ENCODE measurements around the gene TOGARAM1. TPM values are rescaled to one million over a fixed set of nuclear protein-coding genes. Genes with fewer than 3 reads are reported as not detected.

Gene TOGARAM1
- total RNA-seq, 4 donors from 2014 or later: 12.0 to 21.2 (median 20.0) TPM

GRCh38 chr14:45082420-45082819 is 120.4 kb downstream of the TOGARAM1 start:
- Histone ChIP-seq H3K36me3 (no peaks in the 10 kb centered on the region), H3K4me3 (no peak overlapping the region), H3K4me1 (peaks cover 6 to 36% (median 15%) of the 10 kb centered on the region in 3 donors), H3K9me3 (no peaks in the 10 kb centered on the region), H3K27ac (no peak overlapping the region), H3K27me3 (no peaks in the 10 kb centered on the region)
- no peak for ATAC-seq
- TF ChIP-seq, protein P1, sequence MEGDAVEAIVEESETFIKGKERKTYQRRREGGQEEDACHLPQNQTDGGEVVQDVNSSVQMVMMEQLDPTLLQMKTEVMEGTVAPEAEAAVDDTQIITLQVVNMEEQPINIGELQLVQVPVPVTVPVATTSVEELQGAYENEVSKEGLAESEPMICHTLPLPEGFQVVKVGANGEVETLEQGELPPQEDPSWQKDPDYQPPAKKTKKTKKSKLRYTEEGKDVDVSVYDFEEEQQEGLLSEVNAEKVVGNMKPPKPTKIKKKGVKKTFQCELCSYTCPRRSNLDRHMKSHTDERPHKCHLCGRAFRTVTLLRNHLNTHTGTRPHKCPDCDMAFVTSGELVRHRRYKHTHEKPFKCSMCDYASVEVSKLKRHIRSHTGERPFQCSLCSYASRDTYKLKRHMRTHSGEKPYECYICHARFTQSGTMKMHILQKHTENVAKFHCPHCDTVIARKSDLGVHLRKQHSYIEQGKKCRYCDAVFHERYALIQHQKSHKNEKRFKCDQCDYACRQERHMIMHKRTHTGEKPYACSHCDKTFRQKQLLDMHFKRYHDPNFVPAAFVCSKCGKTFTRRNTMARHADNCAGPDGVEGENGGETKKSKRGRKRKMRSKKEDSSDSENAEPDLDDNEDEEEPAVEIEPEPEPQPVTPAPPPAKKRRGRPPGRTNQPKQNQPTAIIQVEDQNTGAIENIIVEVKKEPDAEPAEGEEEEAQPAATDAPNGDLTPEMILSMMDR (IDR thresholded peaks at IDR 0.05): no peak
- TF ChIP-seq EP300 (IDR thresholded peaks at IDR 0.05) (no peak), POLR2A (IDR thresholded peaks at IDR 0.05) (no peak), POLR2AphosphoS5 (IDR thresholded peaks at IDR 0.05) (no peak)
- 72 to 87% methylated on average over 2 of the region's 2 CpGs for WGBS, 2 donors (ENCODE audit: low coverage in 1 of 2)

DNA sequence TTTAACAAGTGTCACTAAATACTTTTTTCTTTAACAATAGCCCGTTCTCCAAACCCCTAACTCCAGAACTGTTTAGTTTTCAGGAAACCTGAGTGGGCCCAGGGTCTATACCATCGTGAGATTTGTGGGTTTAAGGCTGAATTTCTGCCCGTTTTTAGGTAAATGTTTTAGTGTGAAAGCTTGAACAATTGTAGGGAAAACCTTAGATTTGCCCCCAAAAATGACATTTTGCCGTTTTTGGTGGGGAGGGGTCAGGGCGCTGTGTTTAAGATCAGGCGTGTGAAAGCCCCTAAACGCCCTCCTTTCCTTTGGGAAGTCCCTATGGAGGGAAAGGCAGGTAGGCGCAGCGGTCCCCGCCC is 121.6 kb downstream of the TOGARAM1 start:
- Histone ChIP-seq H3K27ac (peak overlapping the region in 3 of 4 donors; percentile 86 to 90 (median 88)), H3K27me3 (no peaks in the 10 kb centered on the region), H3K36me3 (no peaks in the 10 kb centered on the region), H3K4me3 (peak overlapping the region; percentile 72 to 81), H3K9me3 (no peaks in the 10 kb centered on the region), H3K4me1 (peaks cover 6 to 47% (median 19%) of the 10 kb centered on the region in 3 donors)
- TF ChIP-seq POLR2A (IDR thresholded peaks at IDR 0.05) (no peak), EP300 (IDR thresholded peaks at IDR 0.05) (no peak), POLR2AphosphoS5 (IDR thresholded peaks at IDR 0.05) (no peak)
- TF ChIP-seq, protein P1 (IDR thresholded peaks at IDR 0.05): no peak
- no peak for ATAC-seq
- 0% methylated on average over 3 of the region's 10 CpGs for WGBS, 2 donors (ENCODE audit: low coverage in 1 of 2)

GRCh38 chr14:45083976-45084722 is 122.2 kb downstream of the TOGARAM1 start, which contains the start of gene PRPF39:
Gene PRPF39 (plus strand): TSS chr14:45084116. CDS start chr14:45095240, 11,124 bp downstream.
- Histone ChIP-seq H3K36me3 (no peaks in the 10 kb centered on the region), H3K9me3 (no peaks in the 10 kb centered on the region), H3K27ac (peak within 1 kb of the TSS; percentile 50 to 90 (median 87)), H3K27me3 (no peaks in the 10 kb centered on the region), H3K4me3 (peak within 1 kb of the TSS; percentile 72 to 81), H3K4me1 (peaks cover 6 to 52% (median 19%) of the 10 kb centered on the region in 3 donors)
- WGBS, 2 donors (ENCODE audit: low coverage in 1 of 2): 0 to 1% methylated on average over 3 to 16 of the region's 49 CpGs
- TF ChIP-seq, protein P1 (IDR thresholded peaks at IDR 0.05): peak in 1 of 4 experiments; percentile 9
- TF ChIP-seq POLR2AphosphoS5 (IDR thresholded peaks at IDR 0.05) (peak; percentile 96), POLR2A (IDR thresholded peaks at IDR 0.05) (peak; percentile 85), EP300 (IDR thresholded peaks at IDR 0.05) (no peak)
- ATAC-seq: peak; percentile 99

GRCh38 chr14:45084946-45085346 is 123.0 kb downstream of the TOGARAM1 start:
- H3K27ac ChIP-seq: peak overlapping the region; percentile 50 to 90 (median 87)
- H3K9me3 ChIP-seq: no peaks in the 10 kb centered on the region
- H3K36me3 ChIP-seq: no peaks in the 10 kb centered on the region
- no peaks in the 10 kb centered on the region for H3K27me3 ChIP-seq
- peaks cover 6 to 60% (median 19%) of the 10 kb centered on the region in 3 donors for H3K4me1 ChIP-seq
- H3K4me3 ChIP-seq: peak overlapping the region; percentile 72 to 81
- ATAC-seq: no peak
- TF ChIP-seq, protein P1 (IDR thresholded peaks at IDR 0.05): no peak
- TF ChIP-seq POLR2A (IDR thresholded peaks at IDR 0.05) (no peak), EP300 (IDR thresholded peaks at IDR 0.05) (no peak), POLR2AphosphoS5 (IDR thresholded peaks at IDR 0.05) (no peak)
- 0% methylated on average over 3 to 4 of the region's 4 CpGs for WGBS, 2 donors (ENCODE audit: low coverage in 1 of 2)

DNA sequence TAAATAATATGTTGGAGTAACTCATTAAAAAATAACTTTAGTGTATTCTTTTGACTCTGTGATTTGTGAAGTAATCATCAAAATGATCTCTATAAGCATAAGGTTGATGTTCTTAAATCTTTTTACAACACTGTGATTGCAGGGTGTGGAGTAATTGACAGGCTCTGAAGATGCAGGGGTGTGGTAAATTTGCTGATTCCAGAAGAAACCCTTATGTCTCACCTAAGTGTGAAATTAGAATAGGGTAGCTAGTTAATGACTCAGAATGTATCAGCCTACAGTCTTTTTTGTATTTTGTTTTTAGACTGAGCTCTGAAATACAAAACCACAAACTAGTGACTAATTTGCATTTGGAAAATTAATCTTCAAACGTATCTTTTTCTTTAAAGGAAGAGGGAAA is 127.8 kb downstream of the TOGARAM1 start:
- Histone ChIP-seq H3K9me3 (no peaks in the 10 kb centered on the region), H3K27ac (no peak overlapping the region), H3K4me3 (no peak overlapping the region), H3K36me3 (no peaks in the 10 kb centered on the region), H3K27me3 (no peaks in the 10 kb centered on the region), H3K4me1 (peaks cover 6 to 73% (median 18%) of the 10 kb centered on the region in 3 donors)
- no peak for ATAC-seq
- TF ChIP-seq EP300 (IDR thresholded peaks at IDR 0.05) (no peak), POLR2AphosphoS5 (IDR thresholded peaks at IDR 0.05) (no peak), POLR2A (IDR thresholded peaks at IDR 0.05) (no peak)
- TF ChIP-seq, protein P1 (IDR thresholded peaks at IDR 0.05): no peak
- WGBS, 2 donors (ENCODE audit: low coverage in 1 of 2): 23 to 29% methylated on average over 1 of the region's 1 CpG
